GM12892 (cell line): ENCODE measurements around the gene CRIP3.

Experiments
- POLR2A ChIP-seq: IDR thresholded peaks from 2 replicates; pipeline ENCODE4 v1.6.1; 2011; ENCODE audit warnings: low read depth, low read length, control low read depth
- POLR2AphosphoS5 ChIP-seq: IDR thresholded peaks from 2 replicates; pipeline ENCODE4 v1.6.1; 2011; ENCODE audit warnings: low read depth, low read length, control low read depth

DNA sequence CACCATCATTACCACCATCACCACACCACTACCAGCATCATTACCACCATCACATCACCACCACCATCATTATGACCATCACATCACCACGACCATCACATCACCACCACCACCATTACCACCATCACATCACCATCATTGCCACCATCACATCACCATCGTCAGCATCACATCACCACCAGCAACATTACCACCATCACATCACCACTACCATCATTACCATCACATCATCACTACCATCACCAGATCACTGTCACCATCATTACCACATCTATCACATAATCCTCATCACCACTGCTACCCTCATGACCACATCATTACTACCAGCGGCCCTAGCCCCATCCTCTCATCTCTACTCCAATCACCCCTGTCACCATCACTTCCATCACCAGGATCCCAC, 14.1 kb downstream of the CRIP3 start:
- TF ChIP-seq POLR2A: no peak
- no peak for TF ChIP-seq POLR2AphosphoS5
